Panc1 (cell line): ENCODE data around the gene PRSS33. TPM values are rescaled to one million over a fixed set of nuclear protein-coding genes. Genes with fewer than 3 reads are reported as not detected.

Experiments used
- ATAC-seq: fragments of 200-7000 bp; cut with Tn5 transposase; 2 replicates; pipeline ENCODE4 v1.9.1; 2020; ENCODE audit warnings: mild to moderate bottlenecking, moderate library complexity
- BruUV-seq: library from RNA; stranded (reverse); fragments of 400-500 nt; replicated peaks from 2 replicates; lab custom pipeline; 2021; lab: Mats Ljungman, UMichigan
- CTCF ChIA-PET: fragments of 300-600 bp; sonication (Branson Sonifier 250); formaldehyde crosslinking; loops from one replicate; lab custom pipeline; 2022; ENCODE audit warnings: antibody characterized with exemption; lab: Charles Lee
- POLR2A ChIA-PET: fragments of 300-600 bp; sonication (Branson Sonifier 250); formaldehyde crosslinking; loops from one replicate; lab custom pipeline; 2022; ENCODE audit warnings: antibody characterized with exemption; lab: Charles Lee
- DNase-seq: peaks from one replicate; pipeline ENCODE4 v3.0.0-alpha.2; 2010; ENCODE audit warnings: low read depth, low spot score
- H3K27ac ChIP-seq: 2 replicates; pipeline ENCODE4 v1.5.1; 2011; ENCODE audit warnings: mild to moderate bottlenecking, low read length, inconsistent platforms
- H3K27me3 ChIP-seq: fragments of 200-500 bp; sonication (Bioruptor generic); 2 replicates; pipeline ENCODE4 v1.6.0; 2014; ENCODE audit warnings: low read length, inconsistent platforms; ENCODE audit not compliant: control insufficient read depth, insufficient read depth
- H3K36me3 ChIP-seq: fragments of 200-500 bp; sonication (Bioruptor generic); 2 replicates; pipeline ENCODE4 v1.5.1; 2014; ENCODE audit warnings: inconsistent platforms, mild to moderate bottlenecking, low read length, moderate library complexity; ENCODE audit not compliant: control insufficient read depth, insufficient read depth
- H3K4me1 ChIP-seq: 2 replicates; pipeline ENCODE4 v1.5.1; 2011; ENCODE audit warnings: inconsistent platforms, mild to moderate bottlenecking, low read length, moderate library complexity; ENCODE audit not compliant: control insufficient read depth, insufficient read depth
- H3K4me3 ChIP-seq, 2 experiments: 2 replicates each; pipeline ENCODE4 v1.5.1; 2011 to 2012; ENCODE audit warnings: low read depth in 2 of 2, low read length in 2 of 2, mild to moderate bottlenecking in 2 of 2, inconsistent platforms in 1 of 2, moderate library complexity in 1 of 2
- H3K9me3 ChIP-seq: fragments of 200-500 bp; sonication (Bioruptor generic); 2 replicates; pipeline ENCODE4 v1.5.1; 2014; ENCODE audit warnings: low read depth, mild to moderate bottlenecking, inconsistent platforms, low read length, moderate library complexity; ENCODE audit not compliant: control insufficient read depth, insufficient read depth
- CTCF ChIP-seq: fragments of 450-650 bp; IDR thresholded peaks from 2 replicates; pipeline ENCODE4 v1.5.1; 2017; ENCODE audit warnings: mild to moderate bottlenecking
- POLR2AphosphoS5 ChIP-seq: IDR thresholded peaks from 2 replicates; pipeline ENCODE4 v1.6.1; 2012; ENCODE audit warnings: mild to moderate bottlenecking, low read depth, low read length, moderate library complexity
- REST ChIP-seq, 2 experiments: IDR thresholded peaks; 2 replicates each; pipeline ENCODE4 v1.6.1; 2011 to 2012; ENCODE audit warnings: low read depth in 2 of 2, control low read depth in 1 of 2, low read length in 1 of 2, mild to moderate bottlenecking in 1 of 2, moderate library complexity in 1 of 2; ENCODE audit not compliant: insufficient read depth in 1 of 2
- SIN3A ChIP-seq: IDR thresholded peaks from 2 replicates; pipeline ENCODE4 v1.6.1; 2012; ENCODE audit warnings: low read depth, mild to moderate bottlenecking, low read length, moderate library complexity, borderline replicate concordance; ENCODE audit not compliant: insufficient read depth
- TCF7L2 ChIP-seq: IDR thresholded peaks from 2 replicates; pipeline ENCODE4 v1.6.1; 2011; ENCODE audit warnings: mild to moderate bottlenecking, low read depth, low read length, inconsistent platforms
- in situ Hi-C: cut with HindIII; loops from 2 replicates; pipeline ENCODE4 v1.10.0; 2016; ENCODE audit warnings: low sequenced_read_pairs, low pct_unique_long_range_greater_than_20kb
- intact Hi-C: fragments of 100-400 bp; cut with micrococcal nuclease; formaldehyde crosslinking; loops from one replicate; pipeline ENCODE4 v1.10.0; 2022; ENCODE audit not compliant: unreplicated experiment
- total RNA-seq: library from RNA; stranded (reverse); gene quantifications from one replicate; pipeline ENCODE4 v1.2.1, GENCODE V29; 2021; ENCODE audit not compliant: unreplicated experiment

PRSS33 gene
- total RNA-seq, 1 experiment from 2014 or later: 0.59 TPM

GRCh38 chr16:2830355-2830695, 43.0 kb upstream of the PRSS33 start:
- ATAC-seq (peak; percentile 32), DNase-seq (no peak)
- no peaks in the 10 kb centered on the region for H3K36me3 ChIP-seq
- CTCF ChIA-PET: no interaction called here
- peak overlapping the region; percentile 81 for H3K27ac ChIP-seq
- no peaks in the 10 kb centered on the region for H3K9me3 ChIP-seq
- H3K4me3 ChIP-seq: no peak overlapping the region
- peaks cover 19% of the 10 kb centered on the region for H3K4me1 ChIP-seq
- intact Hi-C loops (no loop called here), in situ Hi-C loops (no loop called here)
- BruUV-seq: no TSS peak
- H3K27me3 ChIP-seq: no peaks in the 10 kb centered on the region
- TF ChIP-seq POLR2AphosphoS5 (no peak), TCF7L2 (no peak), SIN3A (no peak), REST (IDR thresholded peaks at IDR 0.05; ENCODE audit: insufficient read depth in 1 of 2, low read depth in 2 of 2, low read length in 1 of 2) (no peak), CTCF (no peak)
- POLR2A ChIA-PET: no interaction called here

- BruUV-seq: no TSS peak
- H3K36me3 ChIP-seq: no peaks in the 10 kb centered on the region
- DNase-seq (no peak), ATAC-seq (peak; percentile 81)
- no peaks in the 10 kb centered on the region for H3K27me3 ChIP-seq
- H3K9me3 ChIP-seq: no peaks in the 10 kb centered on the region
- intact Hi-C loops: no loop called here
- H3K27ac ChIP-seq: peak within 1 kb of the TSS; percentile 81
- in situ Hi-C loops: no loop called here
- ChIA-PET CTCF (no interaction called here), POLR2A (no interaction called here)
- TF ChIP-seq TCF7L2 (no peak), CTCF (no peak), POLR2AphosphoS5 (no peak), REST (IDR thresholded peaks at IDR 0.05; ENCODE audit: insufficient read depth in 1 of 2, low read depth in 2 of 2, low read length in 1 of 2) (no peak), SIN3A (no peak)
- peaks cover 17% of the 10 kb centered on the region for H3K4me1 ChIP-seq
- H3K4me3 ChIP-seq: no peak within 1 kb of the TSS
Measured at GRCh38 chr16:2829501-2830354, 42.4 kb upstream of the PRSS33 start, which contains the start of gene ZG16B. ZG16B (plus strand) TSS chr16:2830303; CDS start chr16:2830442, 139 bp downstream.
